AML-193 (cell line): Measurements from ENCODE around the gene SH3BP5.
A peak's percentile ranks its signal among the peaks of the same experiment; 100 is the strongest.

Experiments
- DNase-seq, 2 experiments: peaks; one replicate each; lab custom pipeline; 2025; lab: John Stamatoyannopoulos, UW

Gene SH3BP5

DNA sequence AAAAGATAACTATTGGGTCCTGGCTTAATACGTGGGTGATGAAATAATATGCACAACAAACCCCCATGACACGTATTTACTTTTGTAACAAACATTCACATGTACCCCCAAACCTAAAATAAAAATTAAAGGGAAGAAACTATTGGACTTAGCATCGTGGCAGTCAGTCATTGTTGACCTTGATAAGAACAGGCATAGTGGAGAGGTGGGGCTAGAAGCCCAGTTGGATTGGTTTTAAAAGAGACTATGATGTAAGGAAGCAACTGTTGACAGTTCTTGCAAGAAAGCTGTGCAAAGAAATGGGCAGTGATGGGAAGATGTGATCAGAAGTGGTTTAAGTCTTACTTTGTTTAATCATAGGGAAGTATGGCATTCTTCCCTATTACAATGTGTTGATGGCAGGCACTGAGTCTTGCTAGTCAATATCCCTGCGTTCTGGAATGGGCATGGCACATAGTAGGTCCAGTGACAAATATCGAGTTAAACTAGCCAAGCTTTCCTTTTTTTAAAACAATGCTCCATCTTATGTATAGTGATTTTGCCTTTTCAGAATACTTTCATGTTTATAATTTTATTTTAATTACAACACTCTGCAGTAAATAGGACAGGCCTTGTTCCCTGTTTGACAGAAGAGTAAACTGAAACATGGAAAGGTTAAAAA is 88.4 kb downstream of the SH3BP5 start:
- DNase-seq = no peak

DNA sequence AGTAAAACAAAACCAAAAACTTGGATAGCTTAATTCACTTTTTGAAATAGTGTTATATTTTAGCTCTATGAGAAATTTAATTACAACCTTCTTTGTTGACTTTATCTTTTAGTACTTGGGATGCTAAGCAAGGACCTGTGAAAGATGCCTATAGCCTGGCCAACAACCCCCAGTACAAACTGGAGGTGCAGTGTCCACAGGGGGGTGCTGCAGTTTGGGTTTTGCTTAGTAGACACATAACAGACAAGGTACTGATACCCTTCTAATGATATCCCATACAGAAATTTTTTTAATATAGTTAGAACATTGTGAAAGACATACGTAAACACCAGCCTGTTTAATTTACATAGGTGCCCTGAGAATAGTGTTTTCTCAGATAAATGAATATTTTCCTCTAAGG is 91.0 kb downstream of the SH3BP5 start:
- peak; percentile 39 to 63 for DNase-seq

DNA sequence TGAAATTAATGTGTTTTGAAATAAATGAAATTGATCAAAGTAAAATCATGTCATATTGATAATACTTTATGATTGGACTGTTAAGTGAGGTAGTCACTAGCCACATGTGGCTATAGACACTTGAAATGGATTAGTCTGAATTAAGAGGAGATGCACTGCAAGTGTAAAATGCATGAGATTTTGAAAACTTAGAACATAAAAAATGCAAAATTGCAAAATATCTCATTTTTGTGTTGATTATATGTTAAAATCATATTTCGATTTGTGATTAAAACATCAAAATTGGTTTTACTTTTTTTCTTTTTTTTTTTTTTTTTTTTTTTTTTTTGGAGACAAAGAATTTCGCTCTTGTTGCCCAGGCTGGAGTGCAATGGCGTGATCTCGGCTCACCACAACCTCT is 103.1 kb downstream of the SH3BP5 start:
- DNase-seq = no peak

DNA sequence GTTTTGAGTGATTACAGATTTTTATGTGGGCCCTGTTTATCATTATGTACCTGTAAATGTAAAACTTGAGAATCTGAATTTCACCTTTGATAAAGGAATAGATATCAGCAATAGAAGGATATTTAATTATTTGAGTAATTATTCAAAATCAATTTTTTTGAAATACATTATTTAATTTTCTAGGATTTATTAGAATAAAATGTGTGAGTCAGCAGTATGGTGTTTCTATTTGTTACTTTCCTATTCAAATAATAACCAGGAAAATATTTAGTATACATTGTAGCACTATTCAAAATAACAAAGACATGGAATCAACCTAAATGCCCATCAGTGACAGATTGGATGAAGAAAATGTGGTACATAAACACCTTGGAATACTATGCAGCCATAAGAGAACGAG is 104.2 kb downstream of the SH3BP5 start:
- DNase-seq = no peak

DNA sequence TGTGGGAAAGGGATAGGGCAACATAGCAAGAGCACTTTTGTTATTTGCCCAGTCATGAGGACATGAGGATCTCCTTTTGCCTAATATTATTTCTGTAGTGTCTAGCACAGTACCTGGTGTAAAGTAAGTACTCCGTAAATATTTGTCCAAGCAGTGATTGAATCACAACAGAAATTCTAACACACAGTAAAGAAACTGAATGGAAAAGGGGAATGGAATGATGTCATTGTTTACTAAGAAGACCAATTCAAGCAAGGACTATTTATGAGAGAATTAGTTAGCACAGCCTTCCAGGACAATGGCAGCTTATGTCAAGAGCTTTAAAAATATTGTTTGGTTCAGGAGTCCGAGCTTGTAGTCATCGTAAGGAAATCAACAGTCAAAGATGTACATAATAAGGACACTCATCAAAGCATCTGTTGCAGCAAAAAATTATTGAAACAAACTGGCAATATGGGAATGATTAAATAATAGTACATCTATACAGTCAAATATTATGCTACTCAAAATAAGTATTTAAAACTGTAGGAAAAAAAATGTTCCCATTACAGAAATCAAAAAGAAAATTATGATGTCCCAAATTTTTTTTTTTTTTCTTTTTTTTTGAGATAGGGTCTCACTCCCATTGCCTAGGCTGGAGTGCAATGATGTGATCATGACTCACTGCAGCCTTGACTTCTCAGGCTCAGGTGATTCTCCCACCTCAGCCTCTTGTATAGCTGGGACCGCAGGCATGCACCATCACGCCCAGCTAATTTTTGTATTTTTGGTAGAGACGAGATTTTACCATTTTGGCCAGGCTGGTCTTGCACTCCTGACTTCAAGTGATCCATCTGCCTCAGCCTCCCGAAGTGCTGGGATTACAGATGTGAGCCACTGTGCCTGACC is 108.5 kb downstream of the SH3BP5 start:
- no peak for DNase-seq

DNA sequence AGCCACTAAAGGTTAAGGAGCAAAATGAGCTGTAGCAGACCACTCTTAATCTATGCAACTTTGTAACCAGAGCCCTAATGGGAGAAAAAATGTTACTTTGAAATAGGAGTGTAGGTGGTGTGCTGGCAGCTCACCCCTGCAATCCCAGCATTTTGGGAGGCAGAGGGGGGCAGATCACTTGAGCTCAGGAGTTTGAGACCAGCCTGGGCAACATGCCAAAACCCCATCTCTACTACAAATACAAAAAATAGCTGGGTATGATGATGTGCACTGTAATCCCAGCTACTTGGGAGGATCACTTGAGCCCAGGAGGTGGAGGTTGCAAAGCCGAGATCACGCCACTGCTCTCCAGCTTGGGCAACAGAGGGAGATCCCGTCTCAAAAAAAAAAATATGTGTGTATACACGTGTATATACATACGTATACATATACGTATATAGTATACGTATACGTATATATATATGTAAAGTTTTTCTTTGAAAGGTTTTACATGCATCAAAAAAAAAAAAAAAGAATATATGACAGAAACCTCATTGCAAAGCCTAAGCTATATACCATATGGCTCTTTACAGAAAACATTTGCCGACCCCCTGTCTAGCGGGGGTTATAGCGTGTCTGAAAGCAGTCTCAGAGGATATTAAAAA is 110.7 kb downstream of the SH3BP5 start:
- no peak for DNase-seq

DNA sequence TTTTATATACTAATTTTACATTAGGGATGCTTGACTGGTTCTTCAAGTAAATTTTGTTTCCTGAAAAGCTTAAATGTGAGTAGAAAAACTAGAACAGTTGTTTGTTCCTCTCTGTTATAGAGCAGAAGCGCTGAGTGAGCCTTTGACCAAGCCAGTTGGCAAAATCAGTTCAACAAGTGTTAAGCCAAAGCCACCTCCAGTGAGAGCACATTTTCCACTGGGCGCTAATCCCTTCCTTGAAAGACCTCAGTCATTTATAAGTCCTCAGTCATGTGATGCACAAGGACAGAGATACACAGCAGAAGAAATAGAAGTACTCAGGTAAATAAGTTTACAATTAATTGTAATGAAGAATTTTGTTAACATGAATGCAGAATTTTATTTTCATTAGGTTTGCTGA is 111.7 kb downstream of the SH3BP5 start:
- DNase-seq = no peak

DNA sequence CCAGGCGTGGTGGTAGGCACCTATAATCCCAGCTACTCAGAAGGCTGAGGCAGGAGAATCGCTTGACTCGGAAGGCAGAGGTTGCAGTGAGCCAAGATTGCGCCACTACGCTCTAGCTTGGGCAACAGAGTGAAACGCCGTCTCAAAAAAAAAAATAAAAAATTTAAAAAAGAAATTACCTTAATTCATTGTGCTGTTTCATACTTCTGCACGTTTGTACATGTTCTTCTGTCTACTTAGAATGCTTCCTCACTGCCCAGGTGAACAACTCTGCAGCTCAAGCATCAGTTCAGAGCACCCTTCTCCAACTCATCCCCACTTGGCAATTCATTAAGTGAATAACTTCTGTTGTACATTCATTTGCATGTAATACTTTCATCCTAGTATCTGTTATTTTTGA is 112.3 kb downstream of the SH3BP5 start:
- DNase-seq = no peak

DNA sequence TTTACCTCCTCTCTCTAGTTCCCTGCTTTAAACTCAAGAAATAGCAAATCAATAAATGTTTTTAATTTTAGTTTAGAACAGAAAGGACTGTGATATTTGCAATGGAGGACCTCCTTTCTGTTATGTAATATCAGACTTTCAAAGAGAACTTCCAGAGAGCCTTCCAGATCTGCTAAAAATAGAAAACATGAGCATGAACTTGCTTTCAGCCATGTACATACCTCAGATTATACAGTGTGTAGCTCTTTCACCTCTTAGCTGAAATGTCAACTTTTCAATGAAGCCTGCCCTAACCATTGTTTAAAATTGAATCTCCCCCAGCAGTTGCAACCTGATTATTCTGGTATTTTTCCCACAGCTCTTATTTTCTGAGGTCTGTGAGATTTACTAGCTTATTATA is 113.7 kb downstream of the SH3BP5 start:
- DNase-seq = no peak

DNA sequence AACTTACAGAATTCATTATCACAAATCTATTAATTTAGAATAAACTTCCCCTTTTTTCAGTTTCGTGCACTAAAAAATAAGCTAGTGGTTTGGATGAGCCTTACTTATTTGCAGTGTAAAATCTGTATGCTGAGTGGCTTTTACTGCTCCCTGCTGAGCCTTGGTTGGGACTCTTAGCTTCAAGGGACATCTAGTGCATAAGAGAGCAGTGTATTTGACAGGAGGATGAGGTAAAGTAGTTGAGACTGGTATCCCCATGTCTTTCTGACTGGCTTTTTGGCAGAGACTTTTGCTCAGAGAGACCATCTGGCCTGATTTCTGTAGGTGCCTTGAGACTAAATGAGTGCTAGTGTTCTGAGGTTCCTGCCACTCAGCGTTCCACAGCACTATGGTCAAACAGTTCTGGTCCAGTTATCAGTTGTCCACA is 114.5 kb downstream of the SH3BP5 start:
- no peak for DNase-seq

DNA sequence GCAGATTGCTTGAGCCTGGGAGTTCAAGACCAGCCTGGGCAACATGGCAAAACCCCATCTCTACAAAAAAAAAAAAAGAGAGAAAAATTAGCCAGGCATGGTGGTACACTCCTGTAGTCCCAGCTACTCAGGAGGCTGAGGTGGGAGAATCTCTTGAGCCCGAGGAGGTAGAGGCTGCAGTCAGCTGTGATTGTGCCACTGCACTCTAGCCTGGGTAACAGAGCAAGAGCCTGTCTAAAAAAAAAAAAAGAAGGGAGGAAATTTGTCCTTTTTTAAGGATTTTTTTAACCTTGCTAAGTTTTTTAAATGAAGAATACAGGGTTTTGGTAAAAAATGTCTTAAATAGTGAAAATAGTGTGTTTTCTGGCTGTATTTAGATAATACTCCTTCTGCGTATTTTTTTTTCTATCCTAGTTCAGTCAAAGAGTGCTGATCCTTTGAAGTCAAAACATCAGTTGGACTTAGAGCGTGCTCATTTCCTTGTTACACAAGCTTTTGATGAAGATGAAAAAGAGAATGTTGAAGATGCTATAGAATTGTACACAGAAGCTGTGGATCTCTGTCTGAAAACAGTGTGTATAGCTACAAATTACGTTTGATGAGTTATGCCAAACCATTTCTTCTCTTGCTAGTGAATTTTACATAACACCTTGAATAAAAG is 115.2 kb downstream of the SH3BP5 start:
- no peak for DNase-seq

DNA sequence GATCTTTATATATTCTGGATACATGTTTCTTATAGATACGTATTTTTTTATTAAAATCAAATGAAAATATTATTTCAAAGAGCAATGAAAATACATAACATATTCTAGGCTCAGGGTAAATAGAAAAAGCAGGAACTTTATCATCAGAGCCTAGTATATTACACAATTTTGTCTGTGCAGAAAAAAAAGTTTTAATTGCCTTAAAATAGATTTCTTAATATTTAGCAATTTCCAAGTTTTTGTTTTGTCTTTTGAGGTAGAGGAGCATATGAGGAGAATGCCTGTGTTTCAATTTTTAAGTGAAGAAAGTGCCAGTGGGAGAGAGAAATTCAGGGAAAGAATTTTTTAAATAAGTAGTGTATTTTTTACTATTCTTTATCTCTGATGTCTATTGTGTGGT is 115.9 kb downstream of the SH3BP5 start:
- DNase-seq = peak; percentile 51 to 56

DNA sequence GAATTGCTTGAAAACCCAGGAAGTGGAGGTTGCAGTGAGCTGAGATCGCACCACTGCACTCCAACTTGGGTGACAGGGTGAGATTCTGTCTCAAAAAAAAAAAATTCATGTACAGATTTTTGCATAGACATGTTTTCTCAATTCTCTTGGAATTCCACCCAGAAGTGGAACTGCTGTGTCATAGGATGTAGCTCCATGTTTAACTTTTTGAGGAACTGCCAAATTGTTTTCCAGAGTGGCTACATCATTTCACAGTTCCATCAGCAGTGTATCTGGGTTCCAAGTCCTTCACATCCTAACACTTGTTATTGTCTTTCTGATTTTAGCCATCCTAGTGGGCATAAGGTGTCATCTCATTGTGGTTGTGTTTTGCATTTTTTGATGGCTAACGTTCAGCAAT is 116.4 kb downstream of the SH3BP5 start:
- no peak for DNase-seq

DNA sequence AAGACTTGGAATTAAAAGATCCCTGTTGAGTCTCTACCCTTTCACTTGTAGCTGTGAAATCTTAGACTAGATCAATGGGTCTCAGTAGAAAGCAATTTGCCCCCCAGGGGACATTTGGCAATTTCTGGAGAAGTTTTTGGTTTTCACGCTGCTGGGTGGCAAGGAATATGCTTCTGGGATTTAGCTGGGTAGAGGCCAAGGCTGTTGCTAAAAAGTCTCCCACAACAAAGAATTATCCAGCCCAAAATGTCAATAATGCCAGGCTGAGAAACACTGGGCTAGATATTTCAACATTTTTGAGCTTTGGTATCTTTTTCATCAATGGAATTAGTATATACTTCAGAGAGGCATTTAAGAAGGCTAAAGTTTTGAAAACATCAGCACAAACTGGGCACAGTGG is 117.6 kb downstream of the SH3BP5 start:
- no peak for DNase-seq

DNA sequence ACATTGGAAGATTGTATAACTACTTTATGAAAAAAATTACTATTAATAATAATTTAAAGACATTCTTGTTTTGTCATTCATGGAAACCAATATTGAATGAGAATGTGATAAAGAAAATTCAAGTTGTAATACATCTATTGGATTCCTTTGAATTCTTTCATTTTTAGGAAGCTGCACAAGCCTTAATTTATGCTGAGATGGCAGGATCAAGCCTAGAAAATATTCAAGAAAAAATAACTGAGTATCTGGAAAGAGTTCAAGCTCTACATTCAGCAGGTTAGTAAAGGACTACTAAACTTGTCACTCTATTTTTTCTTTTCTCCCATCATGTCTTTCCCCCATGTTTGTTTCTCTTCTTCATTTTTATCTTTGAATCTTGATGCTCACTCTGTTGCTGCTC is 120.4 kb downstream of the SH3BP5 start:
- no peak for DNase-seq

DNA sequence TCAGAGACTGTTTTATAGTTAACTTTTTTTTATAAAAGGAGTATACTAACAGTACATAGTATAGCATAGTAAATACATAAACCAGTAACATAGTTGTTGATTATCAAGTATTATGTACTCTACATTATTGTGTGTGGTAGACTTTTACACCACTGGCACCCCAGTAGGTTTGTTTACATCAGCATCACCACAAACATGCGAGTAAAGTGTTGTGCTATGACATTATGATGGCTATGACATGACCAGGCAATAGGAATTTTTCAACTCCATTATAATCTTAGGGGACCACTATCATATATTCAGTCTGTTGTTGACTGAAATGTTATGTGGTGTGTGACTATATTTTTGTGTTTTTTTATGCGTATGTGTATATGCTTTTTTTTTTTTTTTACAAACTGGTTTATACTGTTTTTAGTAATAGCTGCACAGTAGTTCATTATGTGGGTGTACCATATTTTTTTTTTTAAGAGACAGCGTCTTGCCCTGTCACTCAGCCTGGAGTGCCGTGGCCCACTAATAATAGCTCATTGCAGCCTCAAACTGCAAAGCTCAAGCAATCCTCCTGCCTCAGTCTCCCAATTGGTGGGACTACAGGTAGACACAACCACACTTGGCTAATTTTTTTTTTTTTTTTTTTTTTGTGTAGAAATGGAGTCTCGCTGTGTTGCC is 124.4 kb downstream of the SH3BP5 start:
- DNase-seq = no peak

DNA sequence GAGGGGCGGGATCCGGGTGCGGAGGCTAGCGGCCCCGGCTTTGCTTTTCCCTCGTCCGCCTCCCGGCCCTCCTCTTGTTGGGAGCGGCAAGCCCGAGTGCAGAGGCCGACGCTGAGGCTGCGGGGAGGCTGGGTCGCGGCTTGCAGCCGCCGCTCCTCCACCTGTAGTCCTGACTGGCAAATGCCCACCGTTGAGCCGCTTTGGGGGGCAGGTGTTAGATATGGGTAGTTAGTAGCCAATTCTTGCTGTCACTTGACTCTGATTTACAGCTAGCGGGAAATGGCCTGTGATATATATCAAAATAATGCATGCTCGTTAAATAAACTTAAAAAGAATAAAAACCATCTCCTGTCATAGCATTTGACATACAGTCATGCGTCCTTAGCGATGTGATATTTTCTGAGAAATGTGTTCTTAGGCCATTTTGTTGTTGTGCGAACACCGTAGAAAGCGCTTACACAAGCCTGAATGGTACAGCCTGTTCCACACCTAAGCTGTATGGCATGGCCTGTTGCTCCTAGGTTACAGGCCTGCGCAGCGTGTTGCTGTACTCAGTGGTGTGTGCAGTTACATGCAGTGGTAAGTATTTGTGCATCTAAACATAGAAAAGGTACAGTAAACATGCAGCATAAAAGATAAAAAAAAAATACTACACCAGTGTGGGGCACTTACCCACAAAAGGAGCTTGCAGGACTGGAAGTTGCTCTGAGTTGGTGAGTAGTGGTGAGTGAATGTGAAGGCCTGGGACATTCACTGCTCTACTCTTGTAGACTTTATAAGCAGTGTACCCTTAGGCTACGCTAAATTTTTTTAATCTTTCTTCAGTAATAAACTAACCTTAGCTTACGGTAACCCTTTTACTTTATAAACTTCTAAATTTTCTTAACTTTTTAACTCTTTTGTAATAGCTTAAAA is 125.5 kb downstream of the SH3BP5 start:
- no peak for DNase-seq

DNA sequence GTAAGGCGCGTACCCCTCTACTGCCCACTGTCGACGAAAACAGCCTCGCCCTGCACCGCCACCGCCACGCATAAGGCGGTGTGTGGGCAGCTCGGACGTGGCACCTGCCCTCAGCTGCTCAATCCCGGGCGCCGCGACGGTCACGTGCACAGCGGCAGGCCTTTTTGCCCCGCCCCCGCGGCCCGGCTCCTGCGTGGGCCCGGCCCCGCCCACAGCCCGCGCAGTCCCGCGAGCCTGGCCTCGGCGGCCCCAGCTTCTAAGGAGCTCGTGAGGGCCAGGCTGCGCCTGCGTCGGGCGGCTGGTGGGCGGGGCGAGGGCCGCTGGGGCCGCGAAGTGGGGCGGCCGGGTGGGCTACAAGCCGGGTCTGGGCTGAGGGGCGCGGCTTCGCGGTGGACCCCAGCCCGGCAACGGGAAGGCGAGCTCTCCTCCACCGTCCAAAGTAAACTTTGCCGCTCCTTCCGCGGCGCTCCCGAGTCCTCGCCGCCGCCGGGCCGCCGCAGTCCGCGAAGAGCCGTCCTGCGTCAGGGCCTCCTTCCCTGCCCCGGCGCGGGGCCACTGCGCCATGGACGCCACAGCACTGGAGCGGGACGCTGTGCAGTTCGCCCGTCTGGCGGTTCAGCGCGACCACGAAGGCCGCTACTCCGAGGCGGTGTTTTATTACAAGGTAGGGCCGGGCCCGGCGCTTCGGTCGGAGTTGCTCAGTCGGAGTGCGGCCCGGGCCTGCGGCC is 126.3 kb downstream of the SH3BP5 start, which contains the start of gene CAPN7:
Gene CAPN7 (plus strand): TSS at position 313 of the 728 bp plus-strand sequence. CDS start 250 bp downstream, at position 563.
- no peak for DNase-seq

DNA sequence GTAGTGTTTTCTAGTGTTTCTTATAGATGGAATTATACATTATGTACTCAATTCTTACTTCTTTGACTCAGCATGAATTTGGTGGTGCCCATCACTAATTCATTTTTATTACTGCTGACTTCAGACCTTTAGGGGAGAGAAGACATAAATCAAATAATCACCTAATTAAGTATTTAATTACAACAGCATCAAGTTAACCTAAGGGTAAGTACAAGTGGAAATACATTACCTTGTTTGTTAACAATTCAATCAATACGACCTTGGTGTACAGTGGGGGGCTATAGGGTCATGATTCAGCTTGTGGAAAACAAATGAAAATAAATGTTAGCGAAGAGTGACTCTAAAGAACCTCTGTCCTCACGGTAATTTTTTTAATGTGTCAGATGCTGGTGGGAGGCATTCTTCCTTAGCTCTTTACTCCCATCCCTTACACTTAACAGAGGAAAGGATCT is 126.9 kb downstream of the SH3BP5 start:
- DNase-seq = no peak
